ENCODE measurements around the gene PLA2G12A. TPM values are rescaled to one million over a fixed set of nuclear protein-coding genes. Genes with fewer than 3 reads are reported as not detected.
A peak's percentile ranks its signal among the peaks of the same experiment; 100 is the strongest.

The PLA2G12A gene
- total and polyA plus RNA-seq, 2 donors (not counting 3 experiments of a cell fraction or from before 2014, with no cell fraction given), result 21.6 to 27.1 TPM

DNA sequence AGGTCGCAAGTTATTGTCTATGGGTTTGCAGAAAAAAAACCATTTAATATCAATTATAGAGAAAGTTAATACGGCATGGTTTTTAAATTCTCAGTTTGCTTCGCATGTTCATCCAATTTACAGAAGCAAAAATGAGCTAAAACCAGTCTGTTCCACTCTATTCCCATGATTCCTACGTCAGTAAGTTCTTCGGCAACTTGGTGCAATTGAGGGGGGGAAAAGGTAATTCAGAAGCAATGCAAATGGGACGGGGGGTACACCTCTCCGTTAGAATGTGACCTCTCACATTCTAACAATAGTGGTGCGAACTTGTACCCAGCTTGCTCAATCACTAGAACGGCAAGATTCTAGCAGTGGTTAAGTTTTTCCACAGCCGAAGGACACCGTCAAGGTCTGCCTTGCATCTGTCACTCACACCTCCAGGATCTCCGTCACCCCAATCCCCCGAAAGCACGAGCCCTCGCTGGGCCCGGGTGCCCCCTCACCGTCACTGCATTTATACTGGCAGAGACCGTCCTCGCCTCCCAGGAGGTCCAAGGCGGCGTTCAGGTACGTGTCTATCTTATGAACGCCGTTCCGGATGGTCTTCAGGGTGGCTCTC is 653 bp downstream of the PLA2G12A start:
- Histone ChIP-seq H2AFZ (ENCODE audit: low read depth, low read length) (peak overlapping the region; percentile 99), H3K79me2 (ENCODE audit: control insufficient read depth, insufficient read depth, low read length) (no peaks in the 10 kb centered on the region), H3K9ac (replicated peaks; ENCODE audit: extremely low read depth, insufficient read depth, low read length) (peak overlapping the region; percentile 45), H4K20me1 (replicated peaks; ENCODE audit: control insufficient read depth, extremely low read depth, insufficient read depth, low read length) (no peaks in the 10 kb centered on the region), H3K27ac (ENCODE audit: insufficient read depth, low read depth, low read length) (no peak overlapping the region), H3K4me2 (ENCODE audit: insufficient read depth, low read length) (peak overlapping the region; percentile 93), H3K36me3 (ENCODE audit: control insufficient read depth in 2 of 2, extremely low read depth in 1 of 2, insufficient read depth in 2 of 2, low read length in 2 of 2) (no peaks in the 10 kb centered on the region), H3K27me3 (ENCODE audit: control insufficient read depth in 2 of 2, insufficient read depth in 2 of 2, low read length in 2 of 2) (no peaks in the 10 kb centered on the region), H3K4me1 (ENCODE audit: control insufficient read depth, extremely low read depth, insufficient read depth, low read length) (peaks cover 9% of the 10 kb centered on the region), H3K9me3 (replicated peaks; ENCODE audit: control insufficient read depth, insufficient read depth, low read length) (no peaks in the 10 kb centered on the region), H3K9me1 (replicated peaks; ENCODE audit: control insufficient read depth, extremely low read depth, insufficient read depth, low read length) (no peaks in the 10 kb centered on the region), H3K4me3 (replicated peaks in 1 of 3; ENCODE audit: insufficient read depth in 1 of 3, low read depth in 1 of 3, low read length in 3 of 3) (peak overlapping the region; percentile 53 to 92 (median 73))
- DNase-seq (ENCODE audit: low read depth, low spot score), result peak; percentile 43
- intact Hi-C loops (cut with micrococcal nuclease), result no loop called here
- ChIA-PET POLR2A (interaction anchor here (0.8 kb wide), 1 partner anchor 25 kb away, joined by 3 read pairs; no protein-coding TSS in a partner anchor), CTCF (interaction anchor here (0.6 to 2.1 kb wide), 6 partner anchors 26 to 302 kb away, joined by 3 to 8 read pairs (median 4); partner anchors contain the start of genes CASP6 and SEC24B)
- FAIRE-seq, result peak; percentile 52
- no peak for TF ChIP-seq GATA2 (IDR thresholded peaks at IDR 0.05; ENCODE audit: insufficient read depth, insufficient read length, low read depth, low read length)
- TF ChIP-seq, protein P1, sequence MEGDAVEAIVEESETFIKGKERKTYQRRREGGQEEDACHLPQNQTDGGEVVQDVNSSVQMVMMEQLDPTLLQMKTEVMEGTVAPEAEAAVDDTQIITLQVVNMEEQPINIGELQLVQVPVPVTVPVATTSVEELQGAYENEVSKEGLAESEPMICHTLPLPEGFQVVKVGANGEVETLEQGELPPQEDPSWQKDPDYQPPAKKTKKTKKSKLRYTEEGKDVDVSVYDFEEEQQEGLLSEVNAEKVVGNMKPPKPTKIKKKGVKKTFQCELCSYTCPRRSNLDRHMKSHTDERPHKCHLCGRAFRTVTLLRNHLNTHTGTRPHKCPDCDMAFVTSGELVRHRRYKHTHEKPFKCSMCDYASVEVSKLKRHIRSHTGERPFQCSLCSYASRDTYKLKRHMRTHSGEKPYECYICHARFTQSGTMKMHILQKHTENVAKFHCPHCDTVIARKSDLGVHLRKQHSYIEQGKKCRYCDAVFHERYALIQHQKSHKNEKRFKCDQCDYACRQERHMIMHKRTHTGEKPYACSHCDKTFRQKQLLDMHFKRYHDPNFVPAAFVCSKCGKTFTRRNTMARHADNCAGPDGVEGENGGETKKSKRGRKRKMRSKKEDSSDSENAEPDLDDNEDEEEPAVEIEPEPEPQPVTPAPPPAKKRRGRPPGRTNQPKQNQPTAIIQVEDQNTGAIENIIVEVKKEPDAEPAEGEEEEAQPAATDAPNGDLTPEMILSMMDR (IDR thresholded peaks at IDR 0.05; ENCODE audit: extremely low read depth in 1 of 2, insufficient read depth in 1 of 2, low read depth in 1 of 2, low read length in 2 of 2), result no peak
- TF ChIP-seq JUN (IDR thresholded peaks at IDR 0.05; ENCODE audit: borderline replicate concordance, insufficient read depth, insufficient read length, low read depth), result no peak
- no peak for TF ChIP-seq MAX (IDR thresholded peaks at IDR 0.05; ENCODE audit: insufficient read depth, insufficient read length)
- TF ChIP-seq FOS (IDR thresholded peaks at IDR 0.05; ENCODE audit: borderline replicate concordance, insufficient read depth, low read length), result no peak
- no peak for TF ChIP-seq POLR2A (IDR thresholded peaks at IDR 0.05; ENCODE audit: low read depth, low read length)
- TF ChIP-seq POLR2AphosphoS5 (IDR thresholded peaks at IDR 0.05; ENCODE audit: insufficient read depth, low read depth, low read length), result no peak
- no peak for TF ChIP-seq EZH2 (IDR thresholded peaks at IDR 0.05; ENCODE audit: borderline replicate concordance, low read depth, low read length, severe bottlenecking)
- BruUV-seq (replicated peaks), result TSS peak; percentile 27
- dilution Hi-C loops (cut with MboI; ENCODE audit: extremely low pct_ligation_motif_present, low sequenced_read_pairs), result no loop called here

All from endothelial cell of umbilical vein (primary cell).